HCT116 (cell line): ENCODE results near the gene SLC38A6.

Experiments used
- CEBPB ChIP-seq: IDR thresholded peaks from 2 replicates; pipeline ENCODE4 v1.6.1; 2012; ENCODE audit warnings: low read depth
- ELF1 ChIP-seq: IDR thresholded peaks from 2 replicates; pipeline ENCODE4 v1.6.1; 2012; ENCODE audit warnings: low read depth, borderline replicate concordance
- EZH2 ChIP-seq: fragments of 200-600 bp; sonication (generic); IDR thresholded peaks from 2 replicates; pipeline ENCODE4 v1.6.1; 2017; ENCODE audit warnings: antibody characterized with exemption, mixed run types
- JUND ChIP-seq: IDR thresholded peaks from 2 replicates; pipeline ENCODE4 v1.6.1; 2012
- POLR2A ChIP-seq: IDR thresholded peaks from 2 replicates; pipeline ENCODE4 v1.7.0; 2011; ENCODE audit warnings: borderline replicate concordance; ENCODE audit not compliant: insufficient read depth, insufficient read length; ENCODE audit errors: extremely low read depth
- SIN3A ChIP-seq: IDR thresholded peaks from 2 replicates; pipeline ENCODE4 v1.6.1; 2012; ENCODE audit warnings: low read depth
- SP1 ChIP-seq: IDR thresholded peaks from 2 replicates; pipeline ENCODE4 v1.6.1; 2012; ENCODE audit warnings: low read depth
- TF ChIP-seq, protein P1 (sequence below), 3 experiments: fragments of 200-600 bp in 1 of 3; sonication (generic) in 1 of 3; IDR thresholded peaks in 2 of 3; conservative IDR thresholded peaks in 1 of 3; 2 replicates each; pipeline ENCODE4 v1.5.1; 2012 to 2017; ENCODE audit warnings: low read depth in 2 of 3, low read length in 2 of 3, antibody characterized with exemption in 1 of 3, borderline replicate concordance in 1 of 3, control low read depth in 1 of 3, mild to moderate bottlenecking in 1 of 3, mixed read lengths in 1 of 3, mixed run types in 1 of 3, moderate library complexity in 1 of 3; ENCODE audit not compliant: insufficient read depth in 1 of 3

- TF ChIP-seq SIN3A (no peak), EZH2 (no peak), POLR2A (no peak), CEBPB (no peak), ELF1 (no peak), JUND (no peak), SP1 (no peak)
- TF ChIP-seq, protein P1, sequence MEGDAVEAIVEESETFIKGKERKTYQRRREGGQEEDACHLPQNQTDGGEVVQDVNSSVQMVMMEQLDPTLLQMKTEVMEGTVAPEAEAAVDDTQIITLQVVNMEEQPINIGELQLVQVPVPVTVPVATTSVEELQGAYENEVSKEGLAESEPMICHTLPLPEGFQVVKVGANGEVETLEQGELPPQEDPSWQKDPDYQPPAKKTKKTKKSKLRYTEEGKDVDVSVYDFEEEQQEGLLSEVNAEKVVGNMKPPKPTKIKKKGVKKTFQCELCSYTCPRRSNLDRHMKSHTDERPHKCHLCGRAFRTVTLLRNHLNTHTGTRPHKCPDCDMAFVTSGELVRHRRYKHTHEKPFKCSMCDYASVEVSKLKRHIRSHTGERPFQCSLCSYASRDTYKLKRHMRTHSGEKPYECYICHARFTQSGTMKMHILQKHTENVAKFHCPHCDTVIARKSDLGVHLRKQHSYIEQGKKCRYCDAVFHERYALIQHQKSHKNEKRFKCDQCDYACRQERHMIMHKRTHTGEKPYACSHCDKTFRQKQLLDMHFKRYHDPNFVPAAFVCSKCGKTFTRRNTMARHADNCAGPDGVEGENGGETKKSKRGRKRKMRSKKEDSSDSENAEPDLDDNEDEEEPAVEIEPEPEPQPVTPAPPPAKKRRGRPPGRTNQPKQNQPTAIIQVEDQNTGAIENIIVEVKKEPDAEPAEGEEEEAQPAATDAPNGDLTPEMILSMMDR (IDR thresholded peaks at IDR 0.05 in 2 of 3, conservative IDR thresholded peaks at IDR 0.05 in 1 of 3; ENCODE audit: borderline replicate concordance in 1 of 3, insufficient read depth in 1 of 3, low read depth in 2 of 3, low read length in 2 of 3): no peak
Observed at GRCh38 chr14:61034416-61035120, 53.5 kb downstream of the SLC38A6 start.
